ENCODE measurements around the gene AGAP2. TPM values are rescaled to one million over a fixed set of nuclear protein-coding genes. Genes with fewer than 3 reads are reported as not detected.

Gene AGAP2
- total RNA-seq, 1 donor from 2014 or later = 1.7 TPM

DNA sequence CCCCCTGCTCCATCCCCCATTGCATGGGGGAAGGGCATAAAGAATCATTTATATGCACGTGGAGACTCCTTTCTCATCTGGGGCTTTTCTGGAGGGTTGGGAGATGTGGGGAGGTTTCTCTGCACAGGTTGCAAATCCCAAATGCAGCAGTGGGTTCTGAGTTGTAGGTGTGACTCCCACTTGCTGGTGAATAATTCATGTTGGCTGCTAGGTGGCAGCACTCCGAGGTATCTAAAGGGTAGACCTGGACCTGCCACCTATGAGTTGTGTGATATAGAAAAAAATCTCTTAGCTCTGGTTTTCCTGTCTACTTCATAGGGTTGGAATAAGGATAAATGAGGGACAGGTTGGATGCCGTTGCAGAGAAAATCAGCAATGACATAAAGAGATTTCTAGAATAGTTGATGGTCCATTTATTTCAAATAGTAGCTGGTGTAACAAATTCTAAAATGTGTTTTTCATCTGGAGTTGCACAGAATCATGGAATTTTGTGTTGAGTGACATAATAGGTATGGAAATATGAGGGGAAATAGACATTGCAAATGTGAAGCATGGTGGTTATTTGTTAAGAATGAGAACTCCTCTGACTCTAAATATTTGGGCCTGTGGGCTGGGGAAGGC lies 20.9 kb upstream of the AGAP2 start:
- Histone ChIP-seq H3K36me3 (no peaks in the 10 kb centered on the region), H3K9me3 (ENCODE audit: low read depth) (no peaks in the 10 kb centered on the region), H3K4me3 (no peak overlapping the region), H3K27ac (no peak overlapping the region), H3K9ac (no peak overlapping the region), H3K4me1 (peaks cover 9% of the 10 kb centered on the region), H3K27me3 (peaks cover 54% of the 10 kb centered on the region), H3K4me2 (no peak overlapping the region), H3K79me2 (ENCODE audit: low read depth) (no peaks in the 10 kb centered on the region), H4K20me1 (ENCODE audit: low read depth) (peaks cover 67% of the 10 kb centered on the region), H2AFZ (replicated peaks) (no peak overlapping the region), H3F3A (ENCODE audit: low read depth) (peaks cover 22% of the 10 kb centered on the region)
- no peak overlapping the region for H3K27ac Mint-ChIP-seq
- H3K4me1 Mint-ChIP-seq = peaks cover 17% of the 10 kb centered on the region
- TF ChIP-seq CTCF (IDR thresholded peaks at IDR 0.05) (peak; percentile 55), EZH2 (IDR thresholded peaks at IDR 0.05) (no peak)
- H3K36me3 Mint-ChIP-seq = peaks cover 14% of the 10 kb centered on the region
- H3K27me3 Mint-ChIP-seq (ENCODE audit: insufficient read depth, low read depth) = peaks cover 41% of the 10 kb centered on the region
- peak overlapping the region; percentile 20 for H3K4me3 Mint-ChIP-seq
- no peak for DNase-seq (ENCODE audit: low spot score)
- peaks cover 4% of the 10 kb centered on the region for H3K9me3 Mint-ChIP-seq

GRCh38 chr12:57758552-57759359 lies 20.2 kb upstream of the AGAP2 start:
- peak overlapping the region; percentile 25 for H3K4me3 Mint-ChIP-seq
- DNase-seq (ENCODE audit: low spot score) = no peak
- Histone ChIP-seq H3F3A (ENCODE audit: low read depth) (peaks cover 30% of the 10 kb centered on the region), H3K27me3 (peaks cover 50% of the 10 kb centered on the region), H3K36me3 (no peaks in the 10 kb centered on the region), H3K9ac (no peak overlapping the region), H2AFZ (replicated peaks) (no peak overlapping the region), H3K4me2 (no peak overlapping the region), H3K4me3 (no peak overlapping the region), H3K27ac (no peak overlapping the region), H3K4me1 (peaks cover 16% of the 10 kb centered on the region), H3K79me2 (ENCODE audit: low read depth) (no peaks in the 10 kb centered on the region), H3K9me3 (ENCODE audit: low read depth) (no peaks in the 10 kb centered on the region), H4K20me1 (ENCODE audit: low read depth) (peaks cover 67% of the 10 kb centered on the region)
- peaks cover 21% of the 10 kb centered on the region for H3K4me1 Mint-ChIP-seq
- peaks cover 3% of the 10 kb centered on the region for H3K9me3 Mint-ChIP-seq
- H3K27ac Mint-ChIP-seq = no peak overlapping the region
- no peak for TF ChIP-seq EZH2phosphoT487 (IDR thresholded peaks at IDR 0.05)
- peaks cover 39% of the 10 kb centered on the region for H3K27me3 Mint-ChIP-seq (ENCODE audit: insufficient read depth, low read depth)
- peaks cover 13% of the 10 kb centered on the region for H3K36me3 Mint-ChIP-seq

GRCh38 chr12:57757771-57758170 lies 19.2 kb upstream of the AGAP2 start:
- peaks cover 24% of the 10 kb centered on the region for H3K4me1 ChIP-seq
- peaks cover 11% of the 10 kb centered on the region for H3K36me3 Mint-ChIP-seq
- no peaks in the 10 kb centered on the region for H3K9me3 ChIP-seq (ENCODE audit: low read depth)
- DNase-seq (ENCODE audit: low spot score) = no peak
- peak overlapping the region; percentile 27 for H3K4me3 Mint-ChIP-seq
- H3K27ac ChIP-seq = no peak overlapping the region
- no peak overlapping the region for H3K27ac Mint-ChIP-seq
- peaks cover 36% of the 10 kb centered on the region for H3F3A ChIP-seq (ENCODE audit: low read depth)
- no peak overlapping the region for H3K4me3 ChIP-seq
- peaks cover 31% of the 10 kb centered on the region for H3K4me1 Mint-ChIP-seq
- H3K4me2 ChIP-seq = no peak overlapping the region
- no peak for TF ChIP-seq EZH2phosphoT487 (IDR thresholded peaks at IDR 0.05)
- no peak for TF ChIP-seq EZH2 (IDR thresholded peaks at IDR 0.05)
- TF ChIP-seq CTCF (IDR thresholded peaks at IDR 0.05) = no peak
- H4K20me1 ChIP-seq (ENCODE audit: low read depth) = peaks cover 67% of the 10 kb centered on the region
- peaks cover 3% of the 10 kb centered on the region for H3K9me3 Mint-ChIP-seq
- no peaks in the 10 kb centered on the region for H3K36me3 ChIP-seq
- H3K27me3 Mint-ChIP-seq (ENCODE audit: insufficient read depth, low read depth) = peaks cover 35% of the 10 kb centered on the region
- no peak overlapping the region for H2AFZ ChIP-seq (replicated peaks)
- no peaks in the 10 kb centered on the region for H3K79me2 ChIP-seq (ENCODE audit: low read depth)
- H3K27me3 ChIP-seq = peaks cover 40% of the 10 kb centered on the region
- H3K9ac ChIP-seq = no peak overlapping the region

Data from neural progenitor cell (in vitro differentiated cells).